GM21723 (cell line): ENCODE measurements around the gene TRPC6.
"Not testable (repeated sequence)": the region's sequence is repeated elsewhere in the genome, so short reads cannot be mapped to it uniquely, and the experiment has no call there.

Experiments
- ATAC-seq: cut with Tn5 transposase; IDR thresholded peaks from one replicate; pipeline ENCODE4 v1.9.1; 2021; ENCODE audit warnings: mild to moderate bottlenecking, moderate library complexity; ENCODE audit not compliant: unreplicated experiment

TRPC6 gene

DNA sequence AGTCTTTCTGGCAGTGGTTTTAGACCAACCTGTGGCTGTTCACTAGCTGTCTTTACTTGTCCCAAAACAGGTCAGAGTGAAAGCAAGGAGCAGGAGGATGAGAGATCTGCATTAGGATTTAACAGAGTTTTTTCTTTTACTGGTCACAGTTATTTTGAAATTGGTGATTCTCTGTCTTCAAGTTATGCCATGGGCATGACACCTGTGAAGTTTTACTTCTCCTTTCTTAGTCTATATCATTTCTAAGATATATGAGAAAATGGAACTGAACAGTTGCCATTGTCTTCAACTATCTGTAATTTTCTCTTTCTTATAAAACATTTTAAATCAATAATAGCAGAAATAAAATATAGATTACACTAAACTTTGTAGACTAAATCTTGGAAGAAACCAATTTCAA lies 60.6 kb downstream of the TRPC6 start:
- ATAC-seq: no peak

DNA sequence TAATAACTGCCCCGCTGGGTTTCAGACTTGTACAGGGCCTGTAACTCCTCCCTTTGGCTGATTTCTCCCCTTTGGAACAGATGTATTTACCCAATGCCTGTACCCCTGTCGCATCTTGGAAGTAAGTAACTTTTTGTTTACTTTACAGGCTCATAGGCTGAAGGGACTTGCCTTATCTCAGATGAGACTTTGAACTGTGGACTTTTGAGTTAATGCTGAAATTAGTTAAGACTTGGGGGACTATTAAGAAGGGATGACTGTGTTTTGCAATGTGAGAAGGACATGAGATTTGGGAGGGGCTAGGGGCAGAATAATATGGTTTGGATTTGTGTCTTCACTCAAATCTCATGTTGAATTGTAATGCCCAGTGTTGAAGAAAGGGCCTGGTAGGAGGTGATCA lies 62.0 kb downstream of the TRPC6 start:
- ATAC-seq: no peak

DNA sequence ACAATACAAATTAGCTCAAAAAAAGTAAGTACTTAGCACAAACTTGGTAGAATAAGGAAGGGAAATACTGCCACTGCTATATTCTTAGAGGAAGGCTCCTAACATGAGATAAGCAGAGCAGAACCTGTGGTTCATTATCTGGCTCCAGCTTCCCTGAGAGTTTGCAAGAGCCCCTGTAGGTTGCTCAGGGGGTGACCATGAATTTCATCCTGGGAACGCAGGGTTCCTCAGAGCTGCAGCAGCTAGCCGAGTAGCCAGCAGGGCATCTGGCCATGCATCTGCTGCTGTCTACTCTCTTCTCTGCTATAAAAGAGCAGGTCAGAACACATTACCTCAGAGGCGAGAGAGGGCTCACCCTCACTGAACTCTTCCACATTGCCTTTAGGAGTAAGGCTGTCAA lies 67.3 kb downstream of the TRPC6 start:
- no peak for ATAC-seq

DNA sequence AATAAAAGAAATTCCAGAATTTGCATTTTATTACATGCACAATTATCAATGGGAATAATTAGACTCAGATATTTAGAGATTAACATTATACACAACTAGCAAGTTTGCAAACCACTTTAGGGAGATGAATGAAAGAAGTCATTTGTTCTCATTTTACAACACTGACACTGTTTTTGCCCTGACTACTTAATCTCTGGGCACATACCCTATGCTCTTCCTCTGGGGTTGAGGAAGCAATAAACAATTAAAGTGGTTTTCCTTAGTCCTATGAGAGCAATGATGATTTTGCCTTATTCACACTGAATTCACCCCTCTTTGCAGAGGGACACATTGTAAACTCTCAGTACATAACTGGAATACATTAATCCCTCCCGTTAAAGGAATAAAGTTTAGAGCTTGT lies 72.7 kb downstream of the TRPC6 start:
- ATAC-seq: no peak

DNA sequence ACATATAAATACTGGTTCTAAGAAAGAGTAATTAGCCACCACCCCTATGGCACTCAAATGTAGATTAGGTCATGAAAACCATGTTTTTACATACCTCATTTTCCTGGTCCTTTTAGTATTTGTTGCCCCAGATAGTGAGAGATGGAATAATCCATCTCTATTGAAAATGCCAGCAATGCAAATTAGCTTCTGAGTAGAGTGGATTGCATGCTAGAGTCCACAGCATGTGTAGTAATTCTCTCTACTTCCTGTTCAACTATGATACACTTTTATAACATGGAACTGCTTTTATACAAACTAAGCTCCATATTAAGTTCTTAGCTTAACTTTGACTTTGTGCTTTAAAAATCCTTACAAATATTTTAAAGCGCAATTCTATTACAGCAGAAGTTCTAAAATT lies 73.2 kb downstream of the TRPC6 start:
- no peak for ATAC-seq

DNA sequence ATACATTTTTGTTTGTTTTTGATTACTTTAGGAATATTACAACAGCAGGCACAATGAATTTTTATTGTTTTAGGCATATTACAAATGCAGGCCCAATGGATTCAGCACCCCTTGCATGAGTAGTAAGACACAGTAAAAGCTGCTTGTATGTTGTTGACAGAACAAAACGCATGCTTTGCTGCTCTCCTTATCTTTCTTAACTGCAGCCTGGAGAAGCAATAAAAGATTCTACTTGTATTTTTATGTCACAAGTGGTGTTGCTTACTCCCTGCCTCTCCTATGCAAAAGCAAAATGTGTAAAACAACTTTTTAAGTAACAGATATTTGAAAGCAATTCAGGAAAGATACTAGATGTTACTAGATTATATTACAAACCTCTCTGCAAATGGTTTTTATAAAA lies 73.9 kb downstream of the TRPC6 start:
- no peak for ATAC-seq

DNA sequence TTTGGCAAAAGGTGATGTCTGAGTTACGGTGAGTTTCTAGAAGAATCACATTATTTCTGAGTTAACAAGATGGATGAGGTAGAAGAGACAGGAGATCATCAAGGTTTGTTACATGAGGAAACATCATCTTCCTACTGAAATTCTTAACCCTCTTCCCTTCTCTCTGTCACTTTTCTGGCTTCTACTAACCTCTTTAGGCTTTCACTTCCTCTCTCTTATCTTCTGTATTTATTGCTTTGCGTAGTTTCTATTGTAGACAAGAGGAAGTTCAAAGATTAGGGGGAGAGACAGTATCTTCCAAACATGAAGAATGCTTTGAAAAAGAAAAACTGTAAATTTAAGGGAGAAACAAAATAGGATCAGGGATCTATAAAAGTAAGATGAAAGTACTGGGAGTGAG lies 75.4 kb downstream of the TRPC6 start:
- ATAC-seq: no peak

DNA sequence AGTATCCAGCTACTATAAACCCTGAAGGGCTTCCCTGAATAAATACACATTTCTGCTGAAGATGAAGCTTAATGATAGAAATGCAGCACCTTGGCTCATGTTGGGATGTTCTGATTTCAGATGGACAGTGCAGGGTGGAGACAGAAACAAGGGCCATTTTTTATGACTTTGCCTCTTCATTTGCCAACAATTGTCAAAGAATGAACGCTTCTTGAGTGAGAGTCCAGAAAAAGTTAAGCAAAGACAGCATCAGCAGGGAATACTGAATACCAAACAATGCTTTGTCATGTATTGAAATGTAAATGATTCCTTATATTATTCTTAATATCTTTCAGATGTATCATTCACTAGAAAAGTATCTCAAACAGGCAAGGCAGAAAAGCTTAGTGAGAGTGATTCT lies 84.9 kb downstream of the TRPC6 start:
- ATAC-seq: no peak

DNA sequence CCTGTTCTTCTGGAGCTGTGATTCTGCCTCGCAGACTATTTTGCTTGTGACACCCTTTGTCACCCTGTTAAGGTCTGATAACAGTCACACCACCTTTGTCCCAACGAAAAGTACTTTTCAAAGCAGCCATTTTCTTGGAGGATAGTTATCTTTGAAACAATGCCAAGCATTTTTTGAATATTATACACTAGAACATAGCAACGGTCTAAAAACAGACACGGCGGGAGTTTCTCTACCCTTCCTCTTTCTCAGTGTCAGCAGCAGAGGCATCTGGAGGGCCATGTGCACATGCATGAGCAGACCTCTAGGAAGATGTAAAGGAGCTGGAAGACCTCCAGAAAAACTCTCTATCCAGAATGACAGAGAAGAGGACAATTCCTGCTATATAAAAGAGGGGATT lies 86.5 kb downstream of the TRPC6 start:
- no peak for ATAC-seq

DNA sequence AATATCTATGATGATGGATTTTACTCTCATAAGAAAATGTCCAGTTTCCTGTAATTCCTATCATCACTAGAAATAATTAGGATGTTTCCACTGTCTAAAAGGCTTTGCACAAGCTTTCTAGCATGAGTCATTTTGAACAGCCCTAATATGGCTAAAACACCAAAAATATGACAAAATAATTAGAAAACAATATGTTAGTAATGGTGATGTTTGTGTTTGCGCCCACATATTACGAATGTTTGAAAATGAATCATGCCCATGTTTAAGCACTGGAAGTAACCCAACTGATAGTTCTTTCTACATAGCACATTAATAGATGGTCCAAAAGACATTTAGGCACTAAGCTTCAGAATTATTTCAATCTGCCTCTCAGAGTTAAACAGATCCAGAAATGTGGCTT lies 96.0 kb downstream of the TRPC6 start:
- no peak for ATAC-seq

DNA sequence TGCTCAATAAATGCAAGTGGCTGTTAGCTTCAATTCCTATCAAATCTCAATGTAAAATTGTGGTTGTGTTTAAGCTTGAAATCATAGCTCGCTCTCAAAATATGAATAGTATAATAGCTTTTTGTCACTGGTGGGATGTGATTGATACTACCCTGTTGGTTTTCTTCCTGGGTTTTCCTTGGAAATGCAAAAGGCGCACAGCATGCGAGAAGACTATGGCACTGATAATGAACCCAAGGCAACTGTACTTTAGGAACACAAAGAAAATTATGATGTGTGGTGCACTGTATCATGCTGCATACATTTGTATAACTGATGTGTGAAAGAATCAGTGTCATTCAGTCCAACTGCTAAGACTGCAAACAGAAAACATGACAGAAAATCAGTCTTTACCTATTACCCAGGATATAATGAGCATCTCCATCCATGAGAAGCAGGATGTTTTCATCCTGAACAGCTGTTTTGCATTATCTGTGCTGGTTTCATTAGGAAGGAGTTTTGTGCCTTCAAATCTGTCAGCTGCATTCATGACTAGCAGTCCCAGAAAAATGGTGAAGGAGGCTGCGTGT lies 101.2 kb downstream of the TRPC6 start:
- ATAC-seq: no peak

DNA sequence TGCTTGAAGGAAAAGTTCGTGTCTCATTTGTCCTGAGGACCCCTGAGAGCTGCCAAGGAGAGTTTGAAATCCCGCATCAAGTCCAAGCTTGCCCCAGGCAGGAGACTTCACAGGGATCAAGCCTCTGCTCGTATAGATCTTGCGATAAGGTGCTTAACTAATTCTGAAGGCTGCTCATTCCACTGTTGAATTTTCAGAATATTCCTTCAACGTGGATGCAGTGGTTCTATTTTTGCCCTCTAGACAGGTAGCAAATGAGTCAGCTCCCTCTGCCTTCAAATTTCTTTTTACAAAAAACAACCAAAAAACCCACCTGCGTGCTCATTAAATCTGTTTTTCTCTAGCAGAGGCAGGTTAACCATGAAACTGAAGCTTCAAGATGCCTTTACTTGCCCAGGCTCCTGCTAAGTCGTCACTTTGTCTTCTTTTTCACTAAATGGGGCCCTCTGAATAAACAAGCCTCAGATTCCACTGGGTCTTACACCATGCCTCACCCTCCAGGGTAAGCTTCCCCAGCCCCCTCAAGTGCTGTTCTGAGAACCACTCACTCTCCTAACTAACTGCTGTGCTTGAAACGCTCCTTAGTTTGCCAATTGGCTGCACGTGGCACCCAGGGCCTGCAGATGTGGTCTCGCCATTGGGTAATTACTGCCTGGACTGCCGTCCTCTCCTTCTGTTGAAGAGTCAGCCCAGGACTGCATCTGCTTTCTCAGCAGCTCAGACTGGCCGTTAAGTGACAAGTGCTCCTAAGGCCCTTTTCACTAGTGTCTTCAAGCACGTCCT lies 105.0 kb downstream of the TRPC6 start:
- no peak for ATAC-seq

DNA sequence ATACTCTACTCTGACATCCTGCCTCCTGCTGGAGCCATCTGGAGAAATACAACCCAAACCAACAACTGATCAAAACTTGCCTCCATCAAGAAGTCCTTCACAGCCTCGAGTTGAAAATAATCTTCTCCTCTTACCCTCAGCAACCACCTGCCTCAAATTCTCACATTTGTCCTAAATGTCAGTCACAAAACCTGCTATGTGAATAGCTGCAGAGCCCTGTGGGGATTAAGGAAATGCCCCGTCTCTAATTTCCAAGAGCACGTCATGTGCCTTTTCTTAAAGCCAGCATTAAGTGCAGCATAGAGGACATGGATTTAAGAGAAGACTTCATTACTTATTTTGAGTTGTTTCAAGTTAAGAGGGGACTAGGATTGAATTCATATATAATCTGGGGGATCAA lies 105.9 kb downstream of the TRPC6 start:
- no peak for ATAC-seq

DNA sequence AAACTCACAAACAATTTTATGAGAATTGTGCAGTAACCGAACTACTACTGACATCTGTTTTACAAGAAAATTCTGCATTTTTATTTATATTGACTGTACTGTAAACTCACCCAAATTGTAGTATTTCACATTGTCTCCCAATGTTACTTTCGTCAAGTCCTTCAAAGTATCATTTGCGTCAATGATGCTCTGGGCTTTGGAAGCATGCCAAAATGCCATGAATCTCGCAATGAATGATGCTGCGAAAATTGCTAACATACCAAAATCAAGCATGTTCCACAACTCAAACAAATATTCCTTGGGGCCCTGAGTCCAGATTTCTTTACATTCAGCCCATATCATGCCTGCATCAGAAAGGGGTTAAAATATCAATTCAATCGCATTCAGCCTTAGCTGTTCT lies 107.6 kb downstream of the TRPC6 start:
- ATAC-seq: no peak

DNA sequence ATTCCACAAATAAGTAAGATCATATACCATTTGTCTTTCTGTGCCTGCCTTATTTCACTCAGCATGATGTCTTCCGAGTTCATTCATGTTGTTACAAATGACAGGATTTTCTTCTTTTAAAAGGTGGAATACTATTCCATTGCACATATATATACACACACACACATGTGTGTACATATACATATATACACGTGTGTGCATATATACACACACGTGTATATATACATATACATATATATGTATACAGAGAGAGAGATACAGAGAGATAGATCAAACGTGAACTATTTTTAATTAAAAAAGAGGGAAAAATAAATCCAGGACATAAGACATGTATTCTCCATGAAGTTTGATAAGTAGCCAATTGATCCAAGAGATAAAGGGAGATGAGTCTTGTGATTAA lies 108.1 kb downstream of the TRPC6 start:
- ATAC-seq: no peak

DNA sequence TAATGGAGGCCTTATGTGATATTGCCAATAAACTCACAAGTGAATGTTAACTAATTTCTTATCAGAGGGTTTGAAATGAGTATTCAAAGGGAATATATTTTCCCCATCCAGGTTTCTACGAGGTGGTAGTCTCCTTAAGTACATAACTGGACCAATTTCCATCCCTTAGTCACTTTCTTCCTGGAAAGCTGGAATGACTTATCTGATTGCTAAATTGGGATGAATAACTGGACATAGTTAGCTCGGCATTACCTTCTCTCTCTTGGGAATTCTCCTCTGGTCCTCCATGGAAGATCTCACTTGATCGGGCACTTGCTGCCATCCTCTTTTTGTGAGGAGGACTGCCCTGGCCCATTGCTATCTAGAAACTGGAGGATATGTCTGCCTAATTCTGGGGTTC lies 109.1 kb downstream of the TRPC6 start:
- no peak for ATAC-seq

DNA sequence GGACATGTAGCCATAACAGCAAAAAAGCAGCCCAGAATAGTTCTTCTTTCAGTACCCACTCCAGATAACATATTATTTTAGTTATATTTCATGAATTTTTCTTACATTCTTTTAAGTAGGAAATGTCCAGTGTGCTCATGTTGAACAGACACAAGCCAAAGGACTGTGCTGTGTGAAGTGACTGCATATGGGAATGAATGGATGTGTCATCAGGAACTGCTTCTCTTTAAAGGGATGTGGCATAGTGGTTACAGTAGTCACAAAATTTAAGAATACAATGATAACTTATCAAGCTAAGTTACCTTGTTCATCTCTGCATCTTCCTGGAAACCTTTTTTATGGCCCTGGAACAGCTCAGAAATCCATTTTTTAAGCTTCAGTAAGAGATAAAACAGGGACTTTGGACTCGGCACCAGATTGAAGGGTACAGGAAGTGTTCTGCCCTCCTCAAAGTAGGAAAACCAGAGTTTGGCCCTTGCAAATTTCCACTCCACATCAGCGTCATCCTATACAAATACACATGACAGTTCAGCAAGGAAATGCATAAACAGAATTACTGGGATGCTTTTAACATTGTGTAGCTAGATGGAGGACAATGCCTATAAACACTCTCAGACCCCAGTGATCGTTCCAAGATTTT lies 112.8 kb downstream of the TRPC6 start:
- ATAC-seq: no peak

DNA sequence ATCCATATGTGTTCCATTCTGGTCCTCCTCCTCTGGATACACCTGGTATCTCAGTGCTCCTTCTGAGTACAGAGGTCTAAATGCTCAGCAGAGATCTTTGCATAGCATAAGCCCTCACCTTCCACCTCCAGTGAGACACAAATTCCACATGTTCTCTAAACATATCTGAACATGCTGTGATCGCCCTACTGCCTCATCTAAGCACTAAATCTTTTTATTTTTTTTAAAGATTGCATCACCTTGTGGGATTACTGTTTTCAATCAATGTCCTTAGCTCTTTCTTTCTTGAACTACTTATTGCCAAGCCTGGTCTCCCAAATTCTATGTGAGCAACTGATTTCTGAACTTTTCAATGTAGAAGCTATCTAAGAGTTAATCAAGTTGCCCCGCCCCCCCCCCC lies 113.4 kb downstream of the TRPC6 start:
- no peak for ATAC-seq

DNA sequence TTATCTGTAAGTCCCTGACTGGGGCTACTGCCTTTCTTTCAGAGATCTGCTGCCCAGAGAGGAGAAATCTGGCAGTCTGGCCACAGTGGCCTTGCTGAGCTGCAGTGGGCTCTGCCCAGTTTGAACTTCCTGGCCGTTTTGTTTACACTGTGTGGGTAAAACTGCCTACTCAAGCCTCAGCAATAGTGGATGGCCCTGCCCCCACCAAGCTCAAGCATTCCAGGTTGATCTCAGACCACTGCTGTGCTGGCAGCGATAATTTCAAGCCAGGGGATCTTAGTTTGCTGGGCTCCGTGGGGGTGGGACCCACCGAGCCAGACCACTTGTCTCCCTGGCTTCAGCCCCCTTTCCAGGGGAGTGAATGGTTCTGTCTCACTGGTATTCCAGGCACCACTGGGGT lies 117.5 kb downstream of the TRPC6 start:
- no peak for ATAC-seq

DNA sequence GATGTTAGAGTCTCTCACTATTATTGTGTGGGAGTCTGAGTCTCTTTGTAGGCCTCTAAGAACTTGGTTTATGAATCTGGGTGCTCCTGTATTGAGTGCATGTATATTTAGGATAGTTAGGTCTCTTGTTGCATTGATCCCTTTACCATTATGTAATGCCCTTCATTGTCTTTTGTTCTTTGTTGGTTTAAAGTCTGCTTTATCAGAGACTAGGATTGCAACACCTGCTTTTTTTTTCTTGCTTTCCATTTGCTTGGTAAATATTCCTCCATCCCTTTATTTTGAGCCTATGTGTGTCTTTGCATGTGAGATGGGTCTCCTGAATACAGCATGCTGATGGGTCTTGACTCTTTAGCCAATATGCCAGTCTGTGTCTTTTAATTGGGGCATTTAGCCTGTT lies 119.4 kb downstream of the TRPC6 start:
- not testable (repeated sequence) for ATAC-seq

DNA sequence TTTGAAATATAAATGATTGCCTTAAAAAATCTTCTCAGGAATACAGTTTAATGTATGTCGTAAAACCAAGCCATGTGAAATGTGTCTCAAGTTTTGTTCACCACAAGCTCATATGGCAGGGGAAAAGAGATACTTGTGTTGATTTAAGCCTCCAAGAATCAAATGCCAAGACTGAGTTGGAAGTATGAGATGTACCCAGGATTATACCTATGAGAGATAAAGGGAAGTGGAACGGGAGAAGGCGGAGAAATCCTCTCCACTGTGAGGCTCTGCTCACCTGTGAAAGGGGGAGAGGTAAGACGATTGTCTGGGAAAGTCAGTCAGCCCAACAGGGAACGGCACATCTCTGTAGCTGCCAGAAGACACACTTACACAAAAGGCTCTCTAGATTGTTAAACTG lies 124.8 kb downstream of the TRPC6 start:
- ATAC-seq: no peak

DNA sequence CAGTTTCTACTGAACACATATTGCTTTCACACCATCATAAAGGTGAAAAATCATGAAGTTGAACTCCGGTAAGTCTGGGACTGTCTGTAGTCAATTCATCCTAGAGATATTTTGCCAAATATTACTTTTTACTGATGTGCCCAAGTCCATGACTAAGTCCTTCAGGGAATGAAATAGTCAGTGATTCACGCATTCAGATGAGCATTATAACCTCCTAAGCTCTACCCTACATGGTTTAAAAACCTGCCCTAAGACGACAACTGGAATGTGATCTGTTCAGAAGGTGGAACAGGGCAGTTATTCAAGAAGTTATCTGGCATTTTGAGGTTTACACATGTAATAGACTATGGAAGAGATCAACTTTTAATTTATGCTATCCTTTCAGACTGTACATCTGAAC lies 125.6 kb downstream of the TRPC6 start:
- no peak for ATAC-seq

DNA sequence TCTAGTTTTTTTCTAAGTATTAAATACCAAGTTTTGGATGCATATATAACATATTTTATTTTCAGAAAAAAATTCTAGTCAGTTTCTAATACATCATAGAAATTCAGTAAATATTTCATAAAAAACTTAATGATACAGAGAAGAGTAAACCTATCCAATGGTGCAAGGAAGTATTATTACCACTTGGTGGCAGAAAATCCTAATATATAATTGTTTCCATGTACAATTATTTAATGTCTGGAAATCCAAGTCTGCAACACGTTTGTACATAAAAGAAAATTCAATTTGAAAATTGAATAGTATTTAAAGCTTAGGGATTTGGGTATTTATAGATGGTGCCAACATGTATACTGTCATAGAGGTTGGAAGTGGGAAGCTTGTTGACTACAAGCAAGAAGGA lies 127.0 kb downstream of the TRPC6 start:
- ATAC-seq: no peak
